SK-N-SH (cell line): ENCODE measurements around the gene CINP. TPM values are rescaled to one million over a fixed set of nuclear protein-coding genes. Genes with fewer than 3 reads are reported as not detected.

ENCODE experiments used
- CTCF ChIA-PET: fragments of 300-600, 350-600 bp; formaldehyde crosslinking; extraction: SDS; loops from one replicate; lab custom pipeline; 2021; lab: Yijun Ruan, JAX
- POLR2A ChIA-PET: fragments of 350-600 bp; sonication (Branson Sonifier 250); formaldehyde crosslinking; extraction: SDS; loops from one replicate; lab custom pipeline; 2020; ENCODE audit warnings: antibody characterized with exemption, inconsistent platforms; lab: Yijun Ruan, JAX
- DNase-seq: peaks from one replicate; pipeline ENCODE4 v3.0.0; 2012
- H2AFZ ChIP-seq: fragments of 200-600 bp; sonication (generic); 2 replicates; pipeline ENCODE4 v1.8.1; 2016; ENCODE audit warnings: antibody characterized with exemption, mild to moderate bottlenecking, low read depth
- H3F3A ChIP-seq: fragments of 200-600 bp; sonication (generic); replicated peaks from 2 replicates; pipeline ENCODE3; 2016; ENCODE audit warnings: antibody characterized with exemption, mild to moderate bottlenecking; ENCODE audit not compliant: insufficient read depth
- H3K27ac ChIP-seq, 2 experiments: fragments of 200-500 bp in 1 of 2; fragments of 200-600 bp in 1 of 2; sonication (Bioruptor generic) in 1 of 2; sonication (generic), shearing (Covaris generic) in 1 of 2; 2 replicates each; pipeline versions ENCODE4 v1.5.1 to v1.6.1; 2014 to 2016; ENCODE audit warnings: low read depth in 2 of 2, inconsistent platforms in 1 of 2, low read length in 1 of 2, mild to moderate bottlenecking in 1 of 2, mixed read lengths in 1 of 2
- H3K27me3 ChIP-seq: fragments of 200-600 bp; sonication (generic), shearing (Covaris generic); 2 replicates; pipeline ENCODE4 v1.6.1; 2016; ENCODE audit warnings: mixed run types; ENCODE audit not compliant: insufficient read depth
- H3K36me3 ChIP-seq, 2 experiments: fragments of 200-500 bp in 1 of 2; fragments of 200-600 bp in 1 of 2; sonication (Bioruptor generic) in 1 of 2; sonication (generic) in 1 of 2; replicated peaks in 1 of 2; 2 replicates each; pipeline versions ENCODE3 to v1.5.1; 2014 to 2016; ENCODE audit warnings: low read length in 1 of 2, mild to moderate bottlenecking in 1 of 2; ENCODE audit not compliant: insufficient read depth in 2 of 2, control insufficient read depth in 1 of 2
- H3K4me1 ChIP-seq, 2 experiments: fragments of 200-500 bp in 1 of 2; fragments of 200-600 bp in 1 of 2; sonication (Bioruptor generic) in 1 of 2; sonication (generic), shearing (Covaris generic) in 1 of 2; 2 replicates each; pipeline versions ENCODE4 v1.5.1 to v1.6.1; 2014 to 2016; ENCODE audit warnings: low read depth in 1 of 2, low read length in 1 of 2, mixed run types in 1 of 2; ENCODE audit not compliant: insufficient read depth in 2 of 2, control insufficient read depth in 1 of 2
- H3K4me2 ChIP-seq: fragments of 200-600 bp; sonication (generic), shearing (Covaris generic); 2 replicates; pipeline ENCODE4 v1.6.1; 2017; ENCODE audit warnings: mixed run types
- H3K4me3 ChIP-seq, 2 experiments: fragments of 200-500 bp in 1 of 2; fragments of 200-600 bp in 1 of 2; sonication (Bioruptor generic) in 1 of 2; sonication (generic), shearing (Covaris generic) in 1 of 2; 2 replicates each; pipeline versions ENCODE4 v1.5.1 to v1.8.1; 2014 to 2016; ENCODE audit warnings: low read depth in 2 of 2, inconsistent platforms in 1 of 2, low read length in 1 of 2, mild to moderate bottlenecking in 1 of 2, mixed read lengths in 1 of 2, moderate library complexity in 1 of 2
- H3K79me2 ChIP-seq: fragments of 200-600 bp; sonication (generic); 2 replicates; pipeline ENCODE4 v1.8.1; 2017; ENCODE audit warnings: mild to moderate bottlenecking; ENCODE audit not compliant: insufficient read depth
- H3K9ac ChIP-seq: fragments of 200-600 bp; sonication (generic); 2 replicates; pipeline ENCODE4 v1.6.1; 2017; ENCODE audit warnings: mixed run types
- H3K9me2 ChIP-seq: fragments of 200-600 bp; sonication (generic); 2 replicates; pipeline ENCODE4 v1.6.1; 2017; ENCODE audit warnings: mixed run types
- H3K9me3 ChIP-seq: fragments of 200-600 bp; sonication (generic); 2 replicates; pipeline ENCODE4 v1.6.1; 2017; ENCODE audit warnings: mixed run types, mild to moderate bottlenecking, moderate library complexity
- H4K20me1 ChIP-seq: fragments of 200-600 bp; sonication (generic); 2 replicates; pipeline ENCODE4 v1.6.1; 2017; ENCODE audit warnings: mild to moderate bottlenecking, mixed run types; ENCODE audit not compliant: insufficient read depth
- CHD2 ChIP-seq: fragments of 150-350 bp; IDR thresholded peaks from 2 replicates; pipeline ENCODE4 v1.6.1; 2018; ENCODE audit warnings: low read length; ENCODE audit not compliant: partially characterized antibody
- ELF1 ChIP-seq: IDR thresholded peaks from 2 replicates; pipeline ENCODE4 v1.4.0; 2012
- GATA2 ChIP-seq: sonication (generic); formaldehyde crosslinking; IDR thresholded peaks from 2 replicates; pipeline ENCODE4 v1.5.0; 2020; ENCODE audit warnings: mild to moderate bottlenecking, missing genetic modification reagents
- MAX ChIP-seq: IDR thresholded peaks from 2 replicates; pipeline ENCODE4 v1.4.0; 2012; ENCODE audit warnings: low read depth
- MEF2A ChIP-seq: IDR thresholded peaks from 2 replicates; pipeline ENCODE4 v1.4.0; 2012; ENCODE audit warnings: low read depth, borderline replicate concordance
- RAD21 ChIP-seq: IDR thresholded peaks from 2 replicates; pipeline ENCODE4 v1.6.1; 2012; ENCODE audit warnings: mild to moderate bottlenecking, low read length
- REST ChIP-seq: IDR thresholded peaks from 2 replicates; pipeline ENCODE4 v1.6.1; 2012; ENCODE audit warnings: mild to moderate bottlenecking, low read depth, low read length, moderate library complexity
- WGBS: methylation state at CpG from one replicate; pipeline ENCODE4 v1.1.6; 2017; ENCODE audit warnings: low lambda C conversion rate; 5-methylcytosine and 5-hydroxymethylcytosine counted together
- polyA plus RNA-seq, 3 experiments: library from polyadenylated mRNA; depleted of rRNA; stranded (reverse); fragments of >200 nt; gene quantifications; 2 replicates each; pipeline ENCODE4 v1.2.3, GENCODE V29; 2012
- TF ChIP-seq, protein P1 (sequence below): IDR thresholded peaks from 2 replicates; pipeline ENCODE4 v1.4.0; 2012; ENCODE audit warnings: low read depth, borderline replicate concordance
- TF ChIP-seq, protein P2 (sequence below): IDR thresholded peaks from 2 replicates; pipeline ENCODE4; 2012

The CINP gene
- polyA plus RNA-seq, 1 of the 3 experiments (the other 2 are of a cell fraction) = 50.4 TPM

DNA sequence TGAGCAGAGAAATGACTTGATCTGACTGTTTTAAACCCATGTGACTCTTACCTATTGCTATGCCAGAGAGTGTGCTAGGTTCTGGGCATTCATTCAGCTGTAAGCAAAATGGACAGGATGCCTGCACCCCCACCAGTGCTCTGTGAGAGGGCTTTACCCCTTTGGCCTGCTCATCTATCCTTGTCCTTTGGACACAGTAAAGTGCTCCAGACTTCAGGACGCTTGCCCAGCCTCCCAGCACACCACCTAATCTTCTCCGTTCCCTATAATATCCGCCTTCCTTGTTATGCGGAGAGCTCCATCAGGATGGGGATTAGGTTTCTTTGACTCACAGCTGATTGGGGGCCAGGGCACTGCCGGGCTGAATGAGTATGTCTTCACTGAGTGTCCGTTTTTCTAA is 47.6 kb downstream of the CINP start:
- WGBS = 89% methylated on average over 6 of the region's 6 CpGs
- H3K9me3 ChIP-seq = no peaks in the 10 kb centered on the region
- ChIA-PET POLR2A (no interaction called here), CTCF (interaction anchor here (0.6 to 7.4 kb wide), 42 partner anchors 10 to 608 kb away, joined by 3 to 65 read pairs (median 5); partner anchors contain the start of gene MOK)
- DNase-seq = no peak
- H3K9me2 ChIP-seq = no peaks in the 10 kb centered on the region
- peaks cover 2% of the 10 kb centered on the region; the same call in 1 of the 2 replicates for H3K79me2 ChIP-seq
- H3K27me3 ChIP-seq = no peaks in the 10 kb centered on the region
- peaks cover 15% of the 10 kb centered on the region for H3F3A ChIP-seq
- no peak overlapping the region; the same call in 1 of the 2 replicates for H2AFZ ChIP-seq
- TF ChIP-seq, protein P1, sequence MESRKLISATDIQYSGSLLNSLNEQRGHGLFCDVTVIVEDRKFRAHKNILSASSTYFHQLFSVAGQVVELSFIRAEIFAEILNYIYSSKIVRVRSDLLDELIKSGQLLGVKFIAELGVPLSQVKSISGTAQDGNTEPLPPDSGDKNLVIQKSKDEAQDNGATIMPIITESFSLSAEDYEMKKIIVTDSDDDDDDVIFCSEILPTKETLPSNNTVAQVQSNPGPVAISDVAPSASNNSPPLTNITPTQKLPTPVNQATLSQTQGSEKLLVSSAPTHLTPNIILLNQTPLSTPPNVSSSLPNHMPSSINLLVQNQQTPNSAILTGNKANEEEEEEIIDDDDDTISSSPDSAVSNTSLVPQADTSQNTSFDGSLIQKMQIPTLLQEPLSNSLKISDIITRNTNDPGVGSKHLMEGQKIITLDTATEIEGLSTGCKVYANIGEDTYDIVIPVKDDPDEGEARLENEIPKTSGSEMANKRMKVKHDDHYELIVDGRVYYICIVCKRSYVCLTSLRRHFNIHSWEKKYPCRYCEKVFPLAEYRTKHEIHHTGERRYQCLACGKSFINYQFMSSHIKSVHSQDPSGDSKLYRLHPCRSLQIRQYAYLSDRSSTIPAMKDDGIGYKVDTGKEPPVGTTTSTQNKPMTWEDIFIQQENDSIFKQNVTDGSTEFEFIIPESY = no peak
- no peak for TF ChIP-seq MEF2A
- no peak for TF ChIP-seq CHD2
- TF ChIP-seq, protein P2, sequence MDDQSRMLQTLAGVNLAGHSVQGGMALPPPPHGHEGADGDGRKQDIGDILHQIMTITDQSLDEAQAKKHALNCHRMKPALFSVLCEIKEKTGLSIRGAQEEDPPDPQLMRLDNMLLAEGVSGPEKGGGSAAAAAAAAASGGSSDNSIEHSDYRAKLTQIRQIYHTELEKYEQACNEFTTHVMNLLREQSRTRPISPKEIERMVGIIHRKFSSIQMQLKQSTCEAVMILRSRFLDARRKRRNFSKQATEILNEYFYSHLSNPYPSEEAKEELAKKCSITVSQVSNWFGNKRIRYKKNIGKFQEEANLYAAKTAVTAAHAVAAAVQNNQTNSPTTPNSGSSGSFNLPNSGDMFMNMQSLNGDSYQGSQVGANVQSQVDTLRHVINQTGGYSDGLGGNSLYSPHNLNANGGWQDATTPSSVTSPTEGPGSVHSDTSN = no peak
- TF ChIP-seq ELF1 = no peak
- no peak for TF ChIP-seq GATA2 (CRISPR knock-in tag)
- TF ChIP-seq MAX = no peak
- no peak for TF ChIP-seq REST
- no peak for TF ChIP-seq RAD21
- peaks cover 5 to 17% of the 10 kb centered on the region in 2 experiments; a peak in 3 of 4 replicates for H3K4me1 ChIP-seq
- H4K20me1 ChIP-seq = no peaks in the 10 kb centered on the region
- H3K4me2 ChIP-seq = no peak overlapping the region
- H3K9ac ChIP-seq = no peak overlapping the region
- no peaks in the 10 kb centered on the region for H3K36me3 ChIP-seq
- H3K27ac ChIP-seq = no peak overlapping the region
- H3K4me3 ChIP-seq = no peak overlapping the region
